GM19372 (cell line): Measurements from ENCODE around the gene ZNF343.
"Not testable (repeated sequence)": the region's sequence is repeated elsewhere in the genome, so short reads cannot be mapped to it uniquely, and the experiment has no call there.

ENCODE experiments used
- ATAC-seq: cut with Tn5 transposase; IDR thresholded peaks from one replicate; pipeline ENCODE4 v1.9.1; 2021; ENCODE audit warnings: mild to moderate bottlenecking, low read depth, moderate library complexity; ENCODE audit not compliant: unreplicated experiment

ZNF343 gene

GRCh38 chr20:2508631-2509467, at the start of gene ZNF343:
TSS of gene ZNF343 (minus strand) at chr20:2508915. CDS start at chr20:2493895, 15,020 bp downstream.
- peak; percentile 92 for ATAC-seq

DNA sequence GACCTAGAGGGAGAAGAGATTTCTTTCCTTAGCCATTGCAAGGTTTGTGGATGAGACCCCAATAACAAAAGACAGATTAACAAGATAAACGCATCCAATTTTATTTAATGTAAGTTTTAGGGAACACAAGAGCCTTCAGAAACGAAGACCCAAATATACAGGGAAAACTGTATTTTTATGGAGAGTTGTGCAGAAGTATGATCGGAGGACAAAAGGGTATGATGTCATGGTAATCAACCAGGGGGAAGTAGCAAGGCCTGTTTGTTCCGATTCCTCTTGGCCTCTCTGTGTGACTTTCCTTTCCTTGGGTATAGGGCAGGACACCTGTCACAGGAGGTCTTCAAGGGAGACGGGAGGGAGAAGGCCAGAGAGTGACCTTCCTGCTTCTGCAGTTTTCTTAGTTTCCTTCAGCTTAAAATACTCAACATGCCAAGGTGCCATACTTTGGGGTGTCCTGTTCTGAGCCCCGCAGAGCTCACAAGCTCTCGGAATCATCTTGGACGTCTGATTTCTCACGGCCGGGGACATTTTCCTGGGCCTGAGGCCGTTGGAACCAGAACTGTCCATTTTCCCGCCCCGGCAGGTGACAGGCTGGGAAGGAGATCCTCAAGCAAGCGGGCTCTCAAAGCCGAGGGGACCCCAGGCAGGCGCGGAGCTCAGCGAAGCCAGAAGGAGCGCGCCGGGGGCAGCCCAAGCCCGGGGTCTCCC, 49.3 kb upstream of the ZNF343 start:
- ATAC-seq = no peak

GRCh38 chr20:2545594-2545993, 36.9 kb upstream of the ZNF343 start:
- ATAC-seq = no peak

- no peak for ATAC-seq
These were observed 35.5 kb upstream of the ZNF343 start for GRCh38 chr20:2544211-2544610.

GRCh38 chr20:2542361-2542760, 33.6 kb upstream of the ZNF343 start:
- no peak for ATAC-seq

DNA sequence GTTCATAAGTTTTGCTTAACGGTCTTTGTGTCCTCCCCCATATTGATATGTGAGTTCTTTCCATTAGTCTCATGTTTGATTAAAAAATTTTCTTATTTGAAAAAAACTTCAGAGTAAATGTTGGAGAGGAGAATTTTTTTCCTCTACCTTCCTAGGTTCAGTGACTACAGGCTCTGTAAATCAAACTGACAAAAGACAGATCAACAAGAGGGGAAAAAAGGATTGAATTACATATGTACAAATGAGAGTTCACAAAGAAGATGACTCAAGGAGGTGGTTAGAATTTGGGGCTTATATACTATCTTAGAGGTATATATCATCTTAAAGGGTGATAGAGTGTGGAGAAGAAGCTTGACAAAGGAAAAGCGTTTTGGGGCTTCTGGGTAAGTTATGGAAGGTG, 33.2 kb upstream of the ZNF343 start:
- ATAC-seq = no peak

DNA sequence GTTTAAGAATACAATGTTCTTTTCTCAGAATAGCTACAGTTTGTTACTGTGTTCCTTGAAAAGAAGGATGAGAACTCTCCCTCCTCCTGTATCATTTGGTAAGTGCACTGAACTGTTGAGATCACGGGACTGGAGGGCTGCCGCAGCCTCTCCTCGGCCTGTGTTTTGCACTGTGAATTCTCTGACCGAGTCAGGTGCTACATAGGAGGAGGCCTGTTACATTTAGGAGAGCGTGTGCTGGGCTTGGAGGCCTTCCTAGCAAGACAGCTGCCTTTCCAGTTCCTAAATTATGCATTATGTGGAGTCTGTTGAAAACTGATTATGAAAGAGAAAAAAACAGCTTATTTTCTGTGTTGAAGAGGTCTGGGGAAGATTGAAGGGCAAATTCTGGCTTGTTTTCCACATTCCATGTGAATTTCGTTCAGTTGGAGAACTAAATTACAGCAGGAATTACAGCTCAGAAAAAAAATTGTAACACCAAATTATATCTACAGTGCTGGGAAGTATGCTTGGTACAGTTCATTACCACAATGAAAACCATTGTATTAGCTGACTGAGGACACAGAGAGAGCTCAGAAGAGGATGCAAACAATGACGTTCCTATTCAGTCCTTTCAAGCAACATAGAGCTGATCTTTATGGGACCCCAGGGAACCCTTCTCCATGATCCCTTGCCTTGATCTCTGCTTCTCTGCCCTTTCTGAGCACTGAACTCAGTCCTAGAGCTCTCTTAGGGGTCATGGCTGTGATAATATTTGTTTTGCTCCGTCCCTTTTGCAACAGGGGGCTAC, 30.4 kb upstream of the ZNF343 start:
- ATAC-seq = no peak

- ATAC-seq = no peak
These were observed 29.6 kb upstream of the ZNF343 start for GRCh38 chr20:2538356-2538755.

DNA sequence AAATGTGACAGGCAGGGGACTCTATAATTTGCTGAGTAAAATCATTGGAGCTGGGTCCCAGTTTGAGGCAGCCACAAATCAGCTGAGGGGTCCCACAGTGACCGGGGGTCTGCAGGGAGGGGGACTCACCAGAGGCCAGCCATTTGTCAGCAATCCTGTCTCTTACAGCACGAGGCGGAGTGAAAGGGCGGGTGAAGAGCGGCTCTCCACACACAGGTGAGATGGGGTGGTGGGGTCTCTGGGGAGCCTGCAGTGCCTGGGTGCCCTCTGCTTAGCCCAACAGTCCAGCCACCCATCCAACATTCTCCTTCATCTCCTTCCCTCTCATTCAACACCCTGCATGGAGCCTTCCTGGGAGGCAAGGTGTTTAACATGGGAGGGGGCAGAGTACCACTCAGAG, 28.4 kb upstream of the ZNF343 start:
- ATAC-seq = no peak

DNA sequence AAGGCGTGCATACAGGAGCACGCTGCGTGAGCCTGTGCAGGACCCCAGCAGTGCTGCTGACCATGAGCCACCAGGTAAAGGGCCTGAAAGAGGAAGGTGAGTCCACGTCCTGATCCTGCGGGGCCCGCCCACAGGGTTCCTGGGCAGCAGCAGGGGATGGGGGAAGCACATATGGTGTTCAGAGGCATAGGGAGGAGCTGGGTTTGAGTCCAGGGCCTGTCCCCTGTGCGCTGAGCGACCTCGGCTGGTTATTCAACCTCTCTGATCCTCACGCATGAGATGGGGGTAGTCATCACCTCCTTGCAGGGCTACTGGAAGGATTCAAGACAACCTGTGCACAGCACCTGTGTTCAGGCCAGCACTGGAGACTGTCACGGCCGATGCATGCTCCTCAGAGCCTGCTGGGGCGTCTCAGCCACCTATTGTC, 27.9 kb upstream of the ZNF343 start, which contains the start of gene TMC2:
Gene TMC2, plus strand, starts transcription at position 14 of the 427 bp plus-strand sequence. Its CDS starts 49 bp downstream, at position 63.
- no peak for ATAC-seq

GRCh38 chr20:2535711-2536559, 27.2 kb upstream of the ZNF343 start:
- ATAC-seq = no peak

DNA sequence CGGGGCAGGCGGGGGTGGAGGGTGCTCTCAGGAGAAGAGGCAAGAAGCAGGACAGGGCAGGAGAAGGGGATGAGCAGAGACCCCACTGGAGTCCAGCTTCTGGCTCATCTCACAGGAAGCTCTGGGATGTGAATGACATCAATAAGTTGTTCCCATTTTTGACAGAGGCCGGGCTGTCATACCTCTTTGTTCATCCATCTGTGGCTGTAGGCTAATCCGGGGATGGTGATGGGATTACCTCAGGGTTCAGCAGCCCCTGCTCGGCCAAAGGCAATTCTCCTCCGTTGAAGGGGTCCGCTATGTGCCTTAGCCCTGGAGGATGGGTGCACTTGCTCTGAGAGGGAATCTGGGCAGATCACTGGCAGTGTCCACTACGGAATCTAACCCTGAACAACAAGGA, 24.4 kb upstream of the ZNF343 start:
- no peak for ATAC-seq

- no peak for ATAC-seq
These were observed 20.1 kb upstream of the ZNF343 start for GRCh38 chr20:2528671-2529271.

DNA sequence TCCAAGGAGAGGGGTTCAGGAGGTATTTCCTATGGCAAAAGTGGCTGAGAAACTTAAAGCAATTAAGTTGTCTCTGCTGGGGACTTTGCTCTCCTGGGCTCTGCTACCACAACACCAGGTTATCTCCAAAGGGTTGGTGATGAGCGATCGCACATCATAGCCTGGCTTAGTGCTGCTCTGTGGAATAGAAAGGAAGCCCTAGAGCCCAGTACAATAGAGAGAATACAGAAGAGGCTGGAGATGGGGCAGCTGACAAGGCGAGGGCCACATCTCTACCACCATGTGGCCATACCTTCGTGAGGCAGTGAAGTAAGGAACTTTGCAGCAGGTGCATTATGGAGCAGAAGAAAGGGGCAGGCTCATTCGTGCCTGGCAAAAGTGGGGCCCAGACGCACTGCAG, 19.0 kb upstream of the ZNF343 start:
- no peak for ATAC-seq

- ATAC-seq = not testable (repeated sequence)
These were observed 17.5 kb upstream of the ZNF343 start for GRCh38 chr20:2526218-2526583.

DNA sequence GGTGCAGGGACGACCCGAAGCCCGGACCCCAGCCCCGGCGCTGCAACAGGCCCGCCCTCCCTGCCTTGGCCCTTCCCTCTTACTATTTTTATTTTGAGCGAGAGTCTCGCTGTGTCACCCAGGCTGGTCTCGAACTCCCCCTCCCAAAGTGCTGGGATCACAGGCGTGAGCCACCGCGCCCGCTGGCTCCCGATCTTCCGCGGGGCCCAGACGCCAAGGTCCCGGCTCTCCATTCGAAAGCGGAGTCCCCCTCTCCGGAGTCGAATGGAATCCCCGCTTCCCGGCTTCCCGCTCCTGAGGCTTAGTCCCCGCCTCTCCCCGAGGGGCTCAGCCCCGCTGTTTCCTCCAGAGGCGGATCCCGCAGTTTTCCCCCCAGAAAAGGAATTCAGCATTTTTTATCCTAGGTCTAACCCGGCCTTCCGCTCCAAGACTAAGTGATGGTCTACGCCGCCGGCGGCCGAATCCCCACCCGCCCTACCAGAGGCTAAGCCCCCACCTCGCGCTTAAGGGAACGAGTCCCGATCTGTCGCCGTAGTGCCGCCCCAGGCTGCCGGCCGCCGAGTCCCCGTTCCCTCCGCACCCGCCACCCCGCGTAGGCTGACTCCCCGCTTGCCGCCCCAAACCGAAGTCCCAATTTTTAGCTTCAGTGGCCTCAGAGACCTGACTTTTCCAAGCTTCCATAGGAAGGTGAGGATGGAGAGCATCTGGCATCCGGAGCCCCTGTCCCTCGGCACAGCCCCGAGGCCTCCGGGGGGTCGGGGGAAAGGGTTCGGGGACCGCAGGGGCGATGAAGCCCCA, 16.2 kb upstream of the ZNF343 start:
- ATAC-seq = peak; percentile 32

DNA sequence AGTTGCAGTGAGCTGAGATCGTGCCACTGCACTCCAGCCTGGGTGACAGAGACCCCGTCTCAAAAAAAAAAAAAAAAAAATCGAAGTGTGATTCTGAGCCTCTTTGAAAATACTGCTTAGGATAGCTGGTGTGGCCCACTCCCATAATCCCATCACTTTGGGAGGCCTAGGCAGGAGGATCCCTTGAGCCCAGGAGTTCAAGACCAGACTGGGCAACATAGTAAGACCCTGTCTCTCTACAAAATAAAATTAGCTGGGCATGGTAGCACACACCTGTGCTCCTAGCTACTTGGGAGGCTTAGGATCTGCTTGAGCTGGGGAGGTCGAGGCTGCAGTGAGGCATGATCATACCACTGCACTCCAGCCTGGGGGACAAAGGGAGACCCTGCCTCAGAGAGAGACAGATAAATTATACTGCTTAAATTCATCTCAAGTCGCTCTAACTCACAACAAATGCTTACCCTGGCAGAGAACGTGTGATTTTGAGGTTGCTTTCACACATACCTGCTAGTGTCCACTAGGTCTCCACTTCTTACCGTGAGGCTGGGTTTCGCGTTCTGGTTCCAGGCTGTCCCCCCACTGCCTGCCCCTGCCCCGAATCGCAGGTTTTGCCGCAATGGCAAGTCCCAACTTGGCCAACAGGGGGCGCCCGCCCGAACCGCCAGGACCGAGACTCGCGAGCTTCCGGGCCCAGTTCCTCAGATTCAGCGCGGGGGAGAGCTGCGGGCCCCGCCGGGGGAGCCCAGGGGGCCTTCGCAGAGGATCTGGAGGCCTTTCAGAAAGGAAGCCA, 15.4 kb upstream of the ZNF343 start:
- peak; percentile 56 for ATAC-seq

- ATAC-seq = not testable (repeated sequence)
These were observed 14.2 kb upstream of the ZNF343 start for GRCh38 chr20:2522826-2523429.
